Left ventricle myocardium superior (tissue), 1 donor: ENCODE data around the gene LGMN. TPM values are rescaled to one million over a fixed set of nuclear protein-coding genes. Genes with fewer than 3 reads are reported as not detected.
"Not testable (repeated sequence)": the region's sequence is repeated elsewhere in the genome, so short reads cannot be mapped to it uniquely, and the experiment has no call there.

ENCODE experiments used
- ATAC-seq: fragments of 200-7000 bp; cut with Tn5 transposase; one replicate; pipeline ENCODE4 v1.9.1; 2020; ENCODE audit warnings: mild to moderate bottlenecking, moderate library complexity
- DNase-seq: peaks from one replicate; pipeline ENCODE4 v3.0.0-alpha.2; 2020
- intact Hi-C: fragments of 100-400 bp; cut with micrococcal nuclease; formaldehyde crosslinking; loops from one replicate; pipeline ENCODE4 v1.11.0; 2022
- long read RNA-seq: library from polyadenylated mRNA; unstranded; transcript quantifications from one replicate; pipeline ENCODE4 v2.0.0, GENCODE V29; 2021
- total RNA-seq: library from RNA; stranded (reverse); fragmentation: NEBNext Ultra II Directional; extraction: Animal tissue kit (Norgen Biotek cat#: 25700); gene quantifications from one replicate; pipeline ENCODE4 v1.2.1, GENCODE V29; 2021
- donor health status: DM: no; HTN: yes; CAD: no; lungs with severe emphysema.

LGMN gene
- total RNA-seq, result 100.0 TPM
- long read RNA-seq, transcript LGMN-211 (12 exons, 1,728 nt), result minor isoform, 11 of 72 reads
- long read RNA-seq, transcript LGMN-201 (14 exons, 2,055 nt), result major isoform, 39 of 72 reads
- long read RNA-seq, partial matches to known transcripts, result 11 of 72 reads
- long read RNA-seq, other reads (novel, unspliced or antisense), result 7 of 72 reads

DNA sequence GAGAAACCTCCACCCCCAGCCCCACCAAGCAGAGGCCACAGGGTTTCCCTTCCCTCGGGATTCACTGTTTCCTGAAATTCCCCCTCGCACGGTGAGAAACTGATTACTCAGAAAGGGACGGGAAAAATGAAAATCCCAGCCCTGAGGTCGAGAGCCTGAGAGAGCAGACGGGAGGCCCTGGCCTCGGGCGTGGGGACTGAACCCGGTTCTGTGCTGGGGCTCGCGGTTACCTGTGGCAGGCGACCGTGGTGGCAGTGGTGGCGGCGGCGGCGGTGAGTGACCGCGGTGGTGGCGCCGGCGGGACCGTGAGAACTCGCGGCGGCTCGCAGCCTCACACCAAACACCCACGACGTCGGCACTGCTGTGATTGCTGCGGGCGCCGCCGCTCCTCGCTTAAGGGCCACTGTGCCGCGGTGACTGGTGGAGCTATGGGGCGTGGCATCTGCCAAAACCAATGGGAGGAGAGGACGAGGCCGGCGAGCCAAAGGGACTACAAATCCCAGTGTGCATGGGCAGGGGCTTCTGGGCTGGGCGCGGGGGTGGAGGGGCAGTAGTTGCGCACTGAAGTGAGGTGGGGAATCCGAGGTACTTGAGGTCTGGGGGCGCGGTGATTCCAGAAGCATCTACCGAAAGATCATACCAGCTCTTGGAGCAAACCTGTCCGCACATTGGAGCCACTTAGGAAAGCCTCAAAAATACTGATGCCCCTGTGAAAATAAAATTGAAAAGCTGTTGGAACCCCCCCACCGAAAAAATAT is at the start of gene LGMN:
Gene LGMN, minus strand, starts transcription at position 369 of the 758 bp plus-strand sequence. CDS start 15,841 bp downstream, outside the sequence.
- peak; percentile 97 for DNase-seq
- ATAC-seq, result peak; percentile 97
- intact Hi-C loops, result no loop called here

DNA sequence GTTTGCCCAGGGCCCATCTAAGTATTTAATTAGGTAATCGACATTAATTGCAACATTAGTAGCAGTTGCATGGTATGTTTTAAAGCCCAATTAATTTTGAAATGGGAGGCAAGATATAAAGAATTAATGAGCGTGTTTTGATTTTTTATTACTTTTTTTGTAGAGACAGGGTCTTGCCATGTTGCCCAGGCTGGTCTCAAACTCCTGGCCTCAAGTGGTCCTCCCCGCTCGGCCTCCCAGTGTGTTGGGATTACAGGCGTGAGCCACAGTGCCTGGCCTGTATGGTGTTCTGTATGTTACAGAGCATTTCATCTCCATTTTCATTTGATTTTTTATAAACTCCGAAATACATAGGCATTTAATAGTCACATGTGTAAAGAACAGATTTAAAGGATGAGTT is 46.5 kb upstream of the LGMN start:
- ATAC-seq, result no peak
- intact Hi-C loops, result no loop called here
- DNase-seq, result no peak

DNA sequence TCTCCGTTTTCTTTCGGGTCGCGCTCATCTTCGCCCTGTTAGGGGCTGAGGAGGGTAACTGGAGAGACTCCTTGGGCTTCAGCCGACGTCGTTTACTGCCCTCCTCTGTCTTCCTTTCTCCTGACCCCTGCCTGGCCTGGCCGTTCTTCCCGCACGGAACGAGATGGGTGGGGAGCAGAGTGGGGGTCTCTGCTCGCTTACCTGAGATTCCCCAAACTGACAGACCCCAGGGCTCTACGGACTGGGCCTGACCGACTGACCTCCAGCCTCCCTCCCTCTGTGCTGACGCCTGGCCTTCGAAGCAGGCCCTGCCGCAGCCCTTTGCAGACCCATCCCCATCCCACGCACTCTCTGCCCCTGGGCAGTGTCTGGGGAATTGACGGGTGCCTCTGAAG is 46.1 kb upstream of the LGMN start:
- DNase-seq, result peak; percentile 43
- intact Hi-C loops, result no loop called here
- peak; percentile 6 for ATAC-seq

DNA sequence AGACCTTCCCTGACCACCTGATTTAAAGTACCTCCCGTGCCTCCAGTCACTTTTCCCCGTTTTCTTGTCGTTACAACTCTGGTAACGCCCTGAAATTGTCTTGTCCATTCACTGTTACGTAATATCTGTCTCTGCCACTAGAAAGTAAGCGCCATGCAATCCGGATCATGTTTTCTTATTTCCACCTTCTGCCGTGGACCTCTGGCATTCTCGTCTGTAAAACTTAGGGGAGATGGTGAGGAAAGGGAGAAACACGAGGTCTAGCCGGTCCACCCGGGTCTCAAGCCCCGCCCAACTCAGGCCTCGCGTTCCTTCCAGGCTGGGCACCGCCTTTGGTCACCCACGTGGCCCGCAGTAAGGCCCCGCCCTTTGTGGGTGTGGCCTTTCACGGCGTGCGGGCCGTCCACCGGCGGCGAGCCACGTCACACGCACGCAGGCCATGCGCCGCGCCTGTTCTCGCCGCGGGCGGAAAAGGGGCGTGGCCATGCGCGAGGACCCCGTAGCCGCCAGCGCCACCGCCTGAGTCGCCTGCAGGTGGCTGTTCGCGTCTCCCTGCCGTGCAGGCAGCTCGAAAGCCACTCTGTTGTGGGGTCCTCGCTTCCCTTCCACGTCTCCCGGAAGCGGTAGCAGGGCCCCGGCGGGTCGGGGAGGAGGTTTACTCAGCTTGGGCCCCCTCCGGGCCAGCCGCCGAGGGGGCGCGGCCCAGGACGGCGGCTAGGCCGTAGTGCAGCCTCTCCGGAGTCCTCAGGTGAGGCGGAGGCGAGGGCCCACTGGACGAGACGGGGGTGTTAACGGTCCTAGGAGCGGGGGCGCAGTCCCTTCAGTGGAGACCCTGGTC is 45.5 kb upstream of the LGMN start, which contains the start of gene GOLGA5:
Gene GOLGA5, plus strand, starts transcription at position 597 of the 838 bp plus-strand sequence. CDS start 3,133 bp downstream, outside the sequence.
- ATAC-seq, result peak; percentile 99
- peak; percentile 99 for DNase-seq
- intact Hi-C loops, result no loop called here

DNA sequence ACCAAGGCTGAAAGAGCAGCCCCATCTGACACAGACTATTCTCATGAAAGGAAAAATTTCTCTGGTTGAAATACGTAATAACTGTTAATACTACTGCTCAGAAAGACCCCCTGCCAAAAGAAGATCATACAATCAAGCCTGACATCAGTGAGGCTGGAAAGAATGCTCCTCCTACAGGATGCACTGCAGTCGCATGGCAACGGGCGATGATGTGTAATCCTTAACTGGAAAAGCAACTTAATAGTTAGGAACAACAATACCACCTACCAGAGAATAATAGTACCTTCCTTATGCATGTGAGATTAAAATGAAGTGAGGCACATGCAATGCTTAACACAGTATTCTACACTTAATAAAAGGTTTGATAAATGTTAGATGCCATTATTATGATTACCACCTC is 44.5 kb upstream of the LGMN start:
- no peak for DNase-seq
- intact Hi-C loops, result no loop called here

DNA sequence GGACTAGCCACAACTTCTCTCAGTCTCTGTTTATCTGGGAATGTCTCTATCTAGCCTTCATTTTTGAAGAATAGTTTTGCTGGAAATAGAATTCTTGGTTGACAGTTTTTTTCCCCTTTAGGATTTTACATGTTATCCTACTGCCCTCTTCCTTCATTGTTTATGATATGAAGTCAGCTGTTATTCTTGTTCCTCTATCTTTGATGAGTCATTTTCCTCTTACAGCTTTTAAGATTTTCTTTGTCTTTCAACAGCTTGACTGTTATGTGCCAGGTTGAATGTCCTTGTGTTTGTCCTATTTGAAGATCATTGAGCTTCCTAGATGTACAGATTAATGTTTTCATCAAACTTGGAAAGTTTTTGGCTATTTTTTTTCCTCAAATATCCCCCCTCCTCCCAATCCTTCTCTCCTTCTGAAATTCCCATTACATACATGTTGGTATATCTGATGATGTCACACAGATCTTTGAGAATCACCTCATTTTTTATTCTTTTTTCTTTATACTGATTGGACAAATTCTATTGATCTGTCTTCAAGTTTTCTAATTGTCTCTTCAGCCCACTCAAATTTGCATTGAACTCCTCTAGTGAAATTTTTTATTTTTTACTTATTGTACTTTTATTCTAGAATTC is 41.1 kb upstream of the LGMN start:
- no peak for ATAC-seq
- DNase-seq, result no peak
- intact Hi-C loops, result no loop called here

More for the DNA sequence above, 44.5 kb upstream of the LGMN start:
- no peak for ATAC-seq

DNA sequence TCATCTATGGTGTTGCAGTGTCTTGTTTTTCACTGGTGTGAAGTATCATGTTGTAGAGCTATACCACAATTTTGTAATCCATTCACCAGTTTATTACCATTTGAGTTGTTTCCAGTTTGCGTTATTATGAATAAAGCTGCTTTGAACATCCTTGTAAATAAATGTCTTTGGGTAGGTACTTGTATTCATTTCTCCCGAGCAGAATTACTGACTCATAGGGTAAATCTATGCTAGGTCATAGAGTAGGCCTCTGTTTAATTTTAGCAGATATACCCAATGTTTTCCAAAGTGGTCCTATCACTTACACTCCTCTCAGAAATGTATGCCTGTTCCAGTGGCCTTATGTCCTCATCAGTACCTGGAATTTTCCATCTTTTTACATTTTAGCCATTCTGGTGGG is 39.1 kb upstream of the LGMN start:
- ATAC-seq (no peak), DNase-seq (no peak)
- intact Hi-C loops, result no loop called here

DNA sequence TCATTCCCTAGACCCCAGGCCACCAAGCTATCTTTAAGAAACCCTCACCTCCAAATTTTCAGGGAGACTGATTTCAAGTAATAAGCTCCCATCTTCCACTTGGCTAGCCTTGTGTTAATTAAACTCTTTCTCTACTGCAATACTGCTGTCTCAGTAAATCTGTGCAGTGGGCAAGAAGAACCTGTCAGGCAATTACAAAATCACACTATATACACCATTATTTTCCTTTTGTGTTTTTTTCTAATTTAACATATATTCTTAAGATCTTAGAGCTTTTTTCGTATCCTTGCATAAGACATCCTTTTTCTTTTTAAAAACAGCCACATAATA is 38.0 kb upstream of the LGMN start:
- ATAC-seq, result no peak
- intact Hi-C loops, result no loop called here
- DNase-seq, result no peak

DNA sequence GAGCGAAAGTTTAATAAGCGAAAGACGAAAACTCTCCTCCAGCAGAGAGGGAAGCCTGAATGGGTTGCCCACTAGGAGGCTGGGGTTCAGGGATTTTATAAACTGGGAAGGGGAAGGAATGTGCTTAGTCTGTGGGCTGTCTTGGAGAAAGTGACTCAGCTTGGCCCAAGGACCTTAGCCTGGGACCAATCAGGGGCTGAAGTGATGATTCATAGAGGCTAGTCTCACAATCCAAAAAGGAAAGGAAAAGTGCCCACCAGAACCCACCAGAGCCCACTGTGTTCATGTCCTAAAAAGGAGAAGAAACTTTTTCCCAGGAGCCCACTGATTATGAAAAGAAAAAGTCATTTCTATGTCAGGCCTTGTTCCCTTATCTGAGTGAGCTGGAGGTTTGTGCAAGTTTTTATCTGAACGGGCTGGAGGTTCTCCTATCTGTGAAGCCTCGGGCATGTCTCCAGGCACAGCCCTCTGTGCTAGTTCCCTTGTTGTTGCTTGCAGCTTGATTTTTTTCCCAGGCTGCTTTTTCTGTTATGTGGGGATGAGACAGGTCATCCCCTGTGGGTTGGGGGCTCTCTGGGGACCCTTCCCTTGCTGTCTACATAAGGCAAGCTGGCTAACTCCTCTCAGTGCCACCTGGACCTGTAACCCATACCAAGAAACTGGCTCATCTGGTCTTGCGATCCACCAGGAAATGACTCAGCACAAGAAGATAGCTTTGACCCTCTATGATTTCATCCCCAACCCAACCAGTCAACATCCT is 37.4 kb upstream of the LGMN start:
- peak; percentile 74 for DNase-seq
- intact Hi-C loops, result no loop called here
- peak; percentile 78 for ATAC-seq

DNA sequence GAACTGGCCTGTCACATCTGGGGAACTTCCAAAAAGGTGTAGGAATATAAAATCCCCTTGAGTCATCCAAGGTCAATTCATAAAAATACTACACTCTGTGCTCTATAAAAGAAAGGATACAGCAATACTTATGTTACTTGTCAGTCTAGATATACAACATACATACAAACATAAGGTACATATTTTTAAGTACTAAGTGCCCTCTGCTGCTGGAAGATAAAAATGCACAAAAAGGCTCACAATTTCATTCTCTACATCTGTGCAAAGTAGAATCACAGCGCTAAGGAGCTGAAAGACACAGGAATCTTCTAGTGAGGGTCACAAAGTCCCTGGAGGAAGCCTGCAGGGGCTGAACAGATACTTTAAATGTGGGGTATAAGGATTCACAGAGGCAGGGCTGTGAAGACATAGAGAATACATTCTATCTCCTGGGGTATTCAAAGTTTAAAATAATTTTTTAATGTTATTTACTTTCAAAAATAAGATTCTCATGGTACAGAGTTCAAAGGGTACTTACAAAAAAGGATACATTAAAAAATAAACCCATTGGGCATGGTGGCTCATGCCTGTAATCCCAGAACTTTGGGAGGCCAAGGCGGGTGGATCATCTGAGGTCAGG is 35.5 kb upstream of the LGMN start:
- peak; percentile 59 for ATAC-seq
- no peak for DNase-seq
- intact Hi-C loops, result loop anchor here (2.0 kb wide), 1 partner anchor 69 kb away; no protein-coding TSS in a partner anchor

DNA sequence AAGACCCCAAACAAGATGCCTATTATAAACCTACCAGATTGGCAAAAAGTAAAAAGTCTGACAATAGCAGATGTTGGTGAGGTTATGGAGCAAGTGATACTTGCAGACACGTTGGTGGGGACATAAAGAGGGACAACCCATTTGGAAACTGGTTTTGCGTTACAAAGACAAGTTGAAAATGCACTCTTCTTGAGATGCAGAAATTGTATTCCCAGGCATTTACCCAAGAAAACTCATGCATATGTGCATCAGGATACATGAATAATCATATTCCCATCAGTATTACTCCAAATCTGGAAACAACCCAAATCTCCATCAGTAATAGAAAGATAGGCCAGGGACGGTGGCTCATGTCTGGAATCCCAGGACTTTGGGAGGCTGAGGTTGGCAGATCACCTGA is 32.9 kb upstream of the LGMN start:
- ATAC-seq (no peak), DNase-seq (no peak)
- intact Hi-C loops, result no loop called here

DNA sequence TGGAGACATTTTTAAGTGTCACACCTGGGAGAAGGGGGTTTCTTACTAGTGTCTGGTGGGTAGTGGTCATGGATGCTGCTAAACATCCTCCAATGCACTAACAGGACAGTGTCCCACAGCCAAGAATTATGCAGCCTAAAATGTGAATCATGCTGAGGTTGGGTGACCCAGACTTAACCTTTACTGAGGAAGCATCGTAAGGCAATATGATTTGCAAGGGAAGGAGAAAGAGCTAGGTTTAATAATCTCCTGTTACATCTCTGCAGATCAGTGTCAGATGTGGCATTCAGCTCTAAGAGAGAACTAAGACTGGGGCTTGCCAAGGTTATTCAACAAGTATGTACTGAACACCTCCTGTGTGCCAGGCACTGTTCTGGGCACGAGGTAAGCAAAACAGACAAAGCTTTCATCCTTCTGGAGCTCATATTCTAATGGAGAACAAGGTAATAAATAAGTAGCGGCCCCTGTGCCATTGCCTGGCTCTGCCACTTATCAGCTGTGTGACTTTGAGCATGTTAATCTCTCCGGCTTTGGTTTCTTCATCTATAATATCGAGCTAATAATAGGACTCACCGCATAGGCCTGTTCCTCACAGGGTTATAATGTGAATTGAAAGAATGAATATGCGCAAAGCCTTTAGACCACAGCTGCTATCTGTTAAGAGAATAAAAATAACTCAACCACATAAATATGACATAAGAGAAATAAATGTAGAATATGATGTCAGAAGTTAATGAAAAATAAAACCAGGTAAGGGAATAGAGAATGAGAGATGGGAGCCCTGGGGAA is 32.2 kb upstream of the LGMN start:
- no peak for DNase-seq
- peak; percentile 38 for ATAC-seq
- intact Hi-C loops, result no loop called here

DNA sequence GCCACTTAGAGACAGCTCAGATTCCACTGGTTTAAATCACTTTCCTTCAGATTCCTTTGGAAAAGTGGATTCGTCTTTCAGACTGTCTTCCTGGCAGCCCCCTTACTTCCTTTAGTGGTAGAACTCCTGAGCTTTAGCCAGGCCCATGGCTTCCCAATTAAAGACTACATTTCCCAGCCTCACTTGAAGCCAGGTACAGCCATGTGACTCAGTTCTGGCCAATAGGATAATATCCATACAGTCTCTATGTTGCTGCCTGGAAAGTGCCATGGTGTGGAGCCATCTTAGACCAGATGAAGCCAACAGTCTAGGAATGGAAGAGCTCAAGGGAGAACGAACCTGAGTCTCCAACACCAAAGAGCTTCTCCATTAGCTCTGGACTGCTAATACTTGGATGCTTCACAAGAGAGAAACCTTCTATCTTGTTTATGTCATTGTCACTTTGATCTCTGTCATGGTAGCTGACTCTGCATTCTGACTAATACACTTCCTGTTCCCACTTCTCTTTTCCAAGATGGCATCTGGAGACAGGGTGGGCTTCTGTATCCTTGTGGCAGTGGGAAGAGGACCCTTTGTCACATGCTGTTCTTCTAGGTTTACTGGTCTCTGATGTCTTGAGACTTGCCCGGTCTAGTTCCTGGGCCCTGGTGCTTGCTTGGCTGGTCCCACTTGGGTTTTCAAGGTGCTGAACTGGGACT is 30.6 kb upstream of the LGMN start:
- ATAC-seq, DNase-seq, intact Hi-C loops: not testable (repeated sequence)

DNA sequence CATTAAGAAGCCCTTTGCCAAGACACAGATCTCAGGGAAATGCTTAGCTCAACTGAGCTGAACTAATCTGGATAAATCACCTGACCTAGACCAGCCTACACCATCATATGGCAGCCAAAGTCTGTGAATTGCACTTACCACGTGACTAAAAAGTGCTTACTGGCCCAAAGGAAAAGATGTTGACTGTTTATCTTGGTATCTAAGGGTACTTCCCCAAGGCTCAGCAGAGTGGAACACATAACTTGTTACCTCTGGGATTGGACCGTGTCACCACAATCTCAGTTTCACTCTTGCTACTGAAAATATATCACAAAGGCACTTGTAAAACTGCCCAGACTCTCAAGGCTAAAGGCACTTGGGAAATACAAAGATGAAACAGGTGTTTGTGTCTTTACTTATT is 26.9 kb upstream of the LGMN start:
- peak; percentile 79 for ATAC-seq
- DNase-seq, intact Hi-C loops: not testable (repeated sequence)

DNA sequence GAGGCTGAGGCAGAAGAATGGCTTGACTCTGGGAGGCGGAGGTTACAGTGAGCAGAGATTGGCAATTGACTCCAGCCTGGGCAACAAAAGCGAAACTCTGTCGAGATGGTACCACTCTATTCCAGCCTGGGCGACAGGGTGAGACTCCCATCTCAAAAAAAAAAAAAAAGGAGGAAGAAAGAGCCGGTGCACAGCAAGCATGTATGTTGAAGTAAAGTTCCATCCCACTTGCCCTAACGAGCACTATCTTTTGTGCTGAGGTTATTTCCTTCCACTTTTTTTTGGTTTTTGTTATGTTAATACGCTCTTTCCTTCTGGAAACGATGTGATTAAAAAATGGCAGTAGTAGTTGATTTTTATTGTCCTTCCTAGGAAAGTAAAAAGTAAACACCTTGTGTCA is 26.1 kb upstream of the LGMN start:
- DNase-seq (no peak), ATAC-seq (peak; percentile 57)
- intact Hi-C loops, result no loop called here

DNA sequence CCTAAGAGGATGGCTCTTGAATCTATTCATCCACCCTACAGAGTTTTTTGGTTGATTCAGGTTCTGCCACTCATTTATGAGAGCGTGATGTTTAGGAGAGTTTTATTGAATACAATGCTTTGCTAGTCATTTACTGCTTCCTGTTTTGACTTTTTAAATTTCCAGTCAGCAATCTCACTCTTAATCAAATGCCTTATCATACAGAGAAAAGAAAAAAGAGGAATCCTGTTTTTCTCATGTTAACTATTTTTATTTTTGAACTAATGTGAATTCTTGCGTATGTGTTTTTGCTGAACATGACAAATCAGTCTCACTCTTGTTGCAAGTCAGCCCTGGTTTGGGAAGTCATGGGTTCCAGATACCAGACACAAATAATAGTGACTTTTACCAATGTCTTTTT is 22.1 kb upstream of the LGMN start:
- DNase-seq, result no peak
- no peak for ATAC-seq
- intact Hi-C loops, result no loop called here

DNA sequence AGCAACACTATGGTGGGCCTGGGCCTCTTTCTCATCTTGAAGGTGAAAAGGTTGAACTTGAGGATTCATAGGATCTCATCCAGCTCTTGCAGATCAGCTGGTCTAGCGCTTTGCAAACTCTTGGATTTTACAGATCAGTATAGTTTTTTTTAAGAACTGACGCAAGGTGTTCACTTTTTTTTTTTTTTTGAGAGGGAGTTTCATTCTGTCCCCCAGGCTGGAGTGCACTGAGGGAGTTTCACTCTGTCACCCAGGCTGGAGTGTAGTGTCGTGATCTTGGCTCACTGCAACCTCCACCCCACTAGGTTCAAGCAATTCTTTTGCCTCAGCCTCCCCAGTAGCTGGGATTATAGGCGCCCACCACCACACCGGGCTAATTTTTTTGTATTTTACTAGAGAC is 20.4 kb upstream of the LGMN start:
- DNase-seq, result no peak
- intact Hi-C loops, result no loop called here
- ATAC-seq, result no peak
